Measurements from ENCODE around the gene LETM1.
A peak's percentile ranks its signal among the peaks of the same experiment; 100 is the strongest.

The LETM1 gene

GRCh38 chr4:1804638-1805492 is 51.1 kb downstream of the LETM1 start:
- DNase-seq: no peak

- no peak for DNase-seq
These were observed 52.2 kb downstream of the LETM1 start for GRCh38 chr4:1803523-1804423.

GRCh38 chr4:1802720-1803522 is 53.0 kb downstream of the LETM1 start:
- no peak for DNase-seq

- no peak for DNase-seq
These were observed 53.7 kb downstream of the LETM1 start for GRCh38 chr4:1802151-1802715.

GRCh38 chr4:1801286-1801958 is 54.5 kb downstream of the LETM1 start:
- DNase-seq: no peak

GRCh38 chr4:1800805-1801204 is 55.2 kb downstream of the LETM1 start:
- no peak for DNase-seq

GRCh38 chr4:1799387-1800375 is 56.3 kb downstream of the LETM1 start:
- no peak for DNase-seq

GRCh38 chr4:1798580-1799386 is 57.2 kb downstream of the LETM1 start:
- no peak for DNase-seq

- no peak for DNase-seq
These were observed 57.9 kb downstream of the LETM1 start for GRCh38 chr4:1797861-1798579.

- no peak for DNase-seq
These were observed 58.6 kb downstream of the LETM1 start for GRCh38 chr4:1797298-1797860.

GRCh38 chr4:1796486-1797204 is 59.3 kb downstream of the LETM1 start:
- no peak for DNase-seq

- DNase-seq: no peak
These were observed 60.4 kb downstream of the LETM1 start for GRCh38 chr4:1795299-1796195.

- no peak for DNase-seq
These were observed 61.1 kb downstream of the LETM1 start for GRCh38 chr4:1794809-1795298.

GRCh38 chr4:1793940-1794808 is 61.8 kb downstream of the LETM1 start:
- DNase-seq: no peak

GRCh38 chr4:1793496-1793840 is 62.5 kb downstream of the LETM1 start:
- DNase-seq: peak; percentile 24

All from CD4-positive, alpha-beta T cell treated with Interleukin-15 for 1 hour (primary cell).